Neural progenitor cell (in vitro differentiated cells): Measurements from ENCODE around the gene AXL.

Source experiments
- EZH2 ChIP-seq: fragments of 200-600 bp; sonication (generic); IDR thresholded peaks from 2 replicates; pipeline ENCODE4 v1.6.1; 2017; ENCODE audit warnings: antibody characterized with exemption, mild to moderate bottlenecking, moderate library complexity
- TF ChIP-seq, protein P1 (sequence below): fragments of 200-600 bp; sonication (generic); IDR thresholded peaks from 2 replicates; pipeline ENCODE4 v1.5.1; 2017; ENCODE audit warnings: antibody characterized with exemption, mild to moderate bottlenecking

DNA sequence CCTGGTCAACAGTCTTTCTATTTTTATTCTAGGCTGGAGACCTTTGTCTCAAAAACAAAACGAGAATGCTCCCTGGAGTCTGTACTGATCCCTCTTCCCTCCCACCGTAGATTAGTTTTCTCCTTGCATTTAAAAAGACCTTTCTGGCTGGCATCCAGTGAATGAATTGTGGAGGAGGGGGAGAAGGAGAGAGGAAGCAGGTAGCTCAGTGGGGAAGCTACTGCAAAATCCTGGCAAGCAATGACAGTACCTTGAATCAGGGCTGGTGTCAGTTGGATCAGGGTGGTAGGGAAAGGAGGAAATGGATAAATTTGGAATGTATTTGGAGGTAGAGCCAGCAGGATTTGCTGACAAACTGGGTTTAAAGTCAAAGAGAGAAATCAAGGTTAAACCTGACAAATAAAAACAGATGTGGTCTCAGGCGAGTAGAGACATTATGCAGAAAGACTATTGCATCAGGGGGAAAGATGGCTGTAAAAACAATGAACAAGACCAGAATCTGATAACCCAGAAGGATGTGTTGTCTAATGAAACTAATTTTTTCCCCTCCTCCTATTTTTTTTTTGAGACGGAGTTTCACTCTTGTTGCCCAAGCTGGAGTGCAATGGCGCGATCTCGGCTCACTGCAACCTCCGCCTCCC lies 29.5 kb upstream of the AXL start:
- TF ChIP-seq EZH2: no peak
- TF ChIP-seq, protein P1, sequence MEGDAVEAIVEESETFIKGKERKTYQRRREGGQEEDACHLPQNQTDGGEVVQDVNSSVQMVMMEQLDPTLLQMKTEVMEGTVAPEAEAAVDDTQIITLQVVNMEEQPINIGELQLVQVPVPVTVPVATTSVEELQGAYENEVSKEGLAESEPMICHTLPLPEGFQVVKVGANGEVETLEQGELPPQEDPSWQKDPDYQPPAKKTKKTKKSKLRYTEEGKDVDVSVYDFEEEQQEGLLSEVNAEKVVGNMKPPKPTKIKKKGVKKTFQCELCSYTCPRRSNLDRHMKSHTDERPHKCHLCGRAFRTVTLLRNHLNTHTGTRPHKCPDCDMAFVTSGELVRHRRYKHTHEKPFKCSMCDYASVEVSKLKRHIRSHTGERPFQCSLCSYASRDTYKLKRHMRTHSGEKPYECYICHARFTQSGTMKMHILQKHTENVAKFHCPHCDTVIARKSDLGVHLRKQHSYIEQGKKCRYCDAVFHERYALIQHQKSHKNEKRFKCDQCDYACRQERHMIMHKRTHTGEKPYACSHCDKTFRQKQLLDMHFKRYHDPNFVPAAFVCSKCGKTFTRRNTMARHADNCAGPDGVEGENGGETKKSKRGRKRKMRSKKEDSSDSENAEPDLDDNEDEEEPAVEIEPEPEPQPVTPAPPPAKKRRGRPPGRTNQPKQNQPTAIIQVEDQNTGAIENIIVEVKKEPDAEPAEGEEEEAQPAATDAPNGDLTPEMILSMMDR: no peak
